HCT116 (cell line): ENCODE results near the gene ANO2. TPM values are rescaled to one million over a fixed set of nuclear protein-coding genes. Genes with fewer than 3 reads are reported as not detected.

ENCODE experiments used
- ATAC-seq: fragments of 200-7000 bp; cut with Tn5 transposase; 2 replicates; pipeline ENCODE4 v1.9.1; 2020; ENCODE audit warnings: mild to moderate bottlenecking, moderate library complexity
- BruUV-seq: library from RNA; stranded (reverse); fragments of 400-500 nt; replicated peaks from 2 replicates; lab custom pipeline; 2021; lab: Mats Ljungman, UMichigan
- CTCF ChIA-PET: fragments of 300-600 bp; sonication (Branson Sonifier 250); formaldehyde crosslinking; loops from one replicate; lab custom pipeline; 2021; ENCODE audit warnings: antibody characterized with exemption; lab: Charles Lee
- POLR2A ChIA-PET: fragments of 300-600, 350-600 bp; sonication (Branson Sonifier 250); formaldehyde crosslinking; loops from one replicate; lab custom pipeline; 2021; ENCODE audit warnings: antibody characterized with exemption; lab: Charles Lee
- RAD21 ChIA-PET, 2 experiments: fragments of 300-600 bp; sonication (Branson Sonifier 250); formaldehyde crosslinking; loops; one replicate each; lab custom pipeline; 2023; ENCODE audit warnings: low total read pairs in 2 of 2; ENCODE audit not compliant: uncharacterized antibody in 2 of 2, unreplicated experiment in 2 of 2, low non-redundant PET in 1 of 2; lab: Charles Lee
- DNase-seq: peaks from one replicate; pipeline ENCODE4 v3.0.0-alpha.2; 2010; ENCODE audit warnings: low read depth, low spot score
- H2AFZ ChIP-seq: fragments of 200-600 bp; shearing (Covaris generic), sonication (generic); 2 replicates; pipeline ENCODE4 v1.6.1; 2017; ENCODE audit warnings: low read depth, mixed run types, mixed read lengths, antibody characterized with exemption, low read length; ENCODE audit not compliant: poor library complexity, severe bottlenecking
- H3K27ac ChIP-seq: 2 replicates; pipeline ENCODE4 v1.5.1; 2012; ENCODE audit warnings: low read depth, low read length
- H3K27me3 ChIP-seq: fragments of 200-600 bp; sonication (generic); 2 replicates; pipeline ENCODE4 v1.6.1; 2016; ENCODE audit warnings: mixed run types, low read length, mixed read lengths; ENCODE audit not compliant: insufficient read depth
- H3K36me3 ChIP-seq, 2 experiments: fragments of 200-500 bp in 1 of 2; fragments of 200-600 bp in 1 of 2; sonication (Bioruptor generic) in 1 of 2; sonication (generic) in 1 of 2; 2 replicates each; pipeline versions ENCODE4 v1.5.1 to v1.6.1; 2014 to 2016; ENCODE audit warnings: low read length in 2 of 2, inconsistent platforms in 1 of 2, mixed read lengths in 1 of 2, mixed run types in 1 of 2; ENCODE audit not compliant: insufficient read depth in 2 of 2, control insufficient read depth in 1 of 2
- H3K4me1 ChIP-seq, 2 experiments: fragments of 200-600 bp in 1 of 2; sonication (generic) in 1 of 2; 2 replicates each; pipeline versions ENCODE4 v1.5.1 to v1.6.1; 2012 to 2017; ENCODE audit warnings: low read length in 2 of 2, inconsistent platforms in 1 of 2, mild to moderate bottlenecking in 1 of 2, mixed read lengths in 1 of 2, mixed run types in 1 of 2, moderate library complexity in 1 of 2; ENCODE audit not compliant: insufficient read depth in 2 of 2, control insufficient read depth in 1 of 2
- H3K4me2 ChIP-seq: fragments of 200-600 bp; sonication (generic); 2 replicates; pipeline ENCODE4 v1.6.1; 2017; ENCODE audit warnings: mixed run types, low read length, mixed read lengths
- H3K4me3 ChIP-seq, 2 experiments: fragments of 200-600 bp in 1 of 2; sonication (generic) in 1 of 2; replicated peaks in 1 of 2; 2 replicates each; pipeline ENCODE4 v1.5.1; 2011 to 2016; ENCODE audit warnings: low read length in 2 of 2, control low read depth in 1 of 2, low read depth in 1 of 2, mild to moderate bottlenecking in 1 of 2, mixed read lengths in 1 of 2, mixed run types in 1 of 2
- H3K79me2 ChIP-seq: fragments of 200-600 bp; sonication (generic); 2 replicates; pipeline ENCODE4 v1.6.1; 2017; ENCODE audit warnings: mild to moderate bottlenecking, mixed run types, low read length, moderate library complexity, mixed read lengths; ENCODE audit not compliant: insufficient read depth
- H3K9ac ChIP-seq: fragments of 200-600 bp; sonication (generic); 2 replicates; pipeline ENCODE4 v1.6.1; 2016; ENCODE audit warnings: low read length, mixed read lengths
- H3K9me2 ChIP-seq: fragments of 200-600 bp; sonication (generic), shearing (Covaris generic); 2 replicates; pipeline ENCODE4 v1.6.1; 2017; ENCODE audit warnings: mixed run types, mild to moderate bottlenecking, moderate library complexity; ENCODE audit not compliant: insufficient read depth
- H3K9me3 ChIP-seq, 2 experiments: fragments of 200-500 bp in 1 of 2; fragments of 200-600 bp in 1 of 2; sonication (Bioruptor generic) in 1 of 2; sonication (generic) in 1 of 2; 2 replicates each; pipeline ENCODE4 v1.6.1; 2014 to 2017; ENCODE audit warnings: low read length in 2 of 2, mixed read lengths in 2 of 2, inconsistent platforms in 1 of 2, low read depth in 1 of 2, mild to moderate bottlenecking in 1 of 2, mixed run types in 1 of 2, moderate library complexity in 1 of 2; ENCODE audit not compliant: control insufficient read depth in 1 of 2, insufficient read depth in 1 of 2
- H4K20me1 ChIP-seq: fragments of 200-600 bp; sonication (generic), shearing (Covaris generic); 2 replicates; pipeline ENCODE4 v1.6.1; 2017; ENCODE audit warnings: mixed run types, mild to moderate bottlenecking, moderate library complexity; ENCODE audit not compliant: insufficient read depth
- ATF3 ChIP-seq: IDR thresholded peaks from 2 replicates; pipeline ENCODE4 v1.6.1; 2012
- CBX3 ChIP-seq: IDR thresholded peaks from 2 replicates; pipeline ENCODE4 v1.6.1; 2012; ENCODE audit warnings: low read depth
- CEBPB ChIP-seq: IDR thresholded peaks from 2 replicates; pipeline ENCODE4 v1.6.1; 2012; ENCODE audit warnings: low read depth
- CTCF ChIP-seq, 3 experiments: fragments of 200-600 bp in 1 of 3; sonication (generic) in 1 of 3; IDR thresholded peaks in 2 of 3; conservative IDR thresholded peaks in 1 of 3; 2 replicates each; pipeline ENCODE4 v1.5.1; 2012 to 2017; ENCODE audit warnings: low read depth in 2 of 3, low read length in 2 of 3, antibody characterized with exemption in 1 of 3, borderline replicate concordance in 1 of 3, control low read depth in 1 of 3, mild to moderate bottlenecking in 1 of 3, mixed read lengths in 1 of 3, mixed run types in 1 of 3, moderate library complexity in 1 of 3; ENCODE audit not compliant: insufficient read depth in 1 of 3
- ELF1 ChIP-seq: IDR thresholded peaks from 2 replicates; pipeline ENCODE4 v1.6.1; 2012; ENCODE audit warnings: low read depth, borderline replicate concordance
- EZH2 ChIP-seq: fragments of 200-600 bp; sonication (generic); IDR thresholded peaks from 2 replicates; pipeline ENCODE4 v1.6.1; 2017; ENCODE audit warnings: antibody characterized with exemption, mixed run types
- EZH2phosphoT487 ChIP-seq: fragments of 200-600 bp; IDR thresholded peaks from 2 replicates; pipeline ENCODE4 v1.6.1; 2018; ENCODE audit warnings: antibody characterized with exemption, borderline replicate concordance
- JUND ChIP-seq: IDR thresholded peaks from 2 replicates; pipeline ENCODE4 v1.6.1; 2012
- MAX ChIP-seq: IDR thresholded peaks from 2 replicates; pipeline ENCODE4 v1.6.1; 2012
- POLR2A ChIP-seq: IDR thresholded peaks from 2 replicates; pipeline ENCODE4 v1.7.0; 2011; ENCODE audit warnings: borderline replicate concordance; ENCODE audit not compliant: insufficient read depth, insufficient read length; ENCODE audit errors: extremely low read depth
- POLR2AphosphoS5 ChIP-seq: IDR thresholded peaks from 2 replicates; pipeline ENCODE4 v1.6.1; 2011; ENCODE audit warnings: mild to moderate bottlenecking, low read depth, low read length, moderate library complexity
- REST ChIP-seq: IDR thresholded peaks from 2 replicates; pipeline ENCODE4 v1.6.1; 2012; ENCODE audit warnings: low read depth
- SIN3A ChIP-seq: IDR thresholded peaks from 2 replicates; pipeline ENCODE4 v1.6.1; 2012; ENCODE audit warnings: low read depth
- SP1 ChIP-seq: IDR thresholded peaks from 2 replicates; pipeline ENCODE4 v1.6.1; 2012; ENCODE audit warnings: low read depth
- YY1 ChIP-seq: IDR thresholded peaks from 2 replicates; pipeline ENCODE4 v1.6.1; 2011; ENCODE audit warnings: low read length, low read depth, moderate library complexity, mild to moderate bottlenecking; ENCODE audit not compliant: insufficient replicate concordance; ENCODE audit errors: extremely low read depth
- ZBTB33 ChIP-seq: IDR thresholded peaks from 2 replicates; pipeline ENCODE4 v1.6.1; 2011; ENCODE audit warnings: mild to moderate bottlenecking, low read length, moderate library complexity; ENCODE audit not compliant: insufficient replicate concordance; ENCODE audit errors: extremely low read depth
- ZFX ChIP-seq: fragments of 450-650 bp; IDR thresholded peaks from 2 replicates; pipeline ENCODE4 v1.6.1; 2017
- ZNF274 ChIP-seq: fragments of 200-500 bp; sonication (Bioruptor generic); IDR thresholded peaks from 2 replicates; pipeline ENCODE4 v1.6.1; 2014; ENCODE audit warnings: mild to moderate bottlenecking, low read depth, low read length, inconsistent platforms
- intact Hi-C: fragments of 100-400 bp; cut with micrococcal nuclease; formaldehyde crosslinking; loops from 2 replicates; pipeline ENCODE4 v1.10.0; 2022
- total RNA-seq: library from RNA; stranded (reverse); gene quantifications from one replicate; pipeline ENCODE4 v1.2.1, GENCODE V29; 2021; ENCODE audit not compliant: unreplicated experiment

ANO2 gene
- total RNA-seq, 1 experiment from 2014 or later, result not detected

- H4K20me1 ChIP-seq, result no peaks in the 10 kb centered on the region
- no peak overlapping the region for H3K4me3 ChIP-seq
- H3K36me3 ChIP-seq, result no peaks in the 10 kb centered on the region
- no peaks in the 10 kb centered on the region for H3K79me2 ChIP-seq
- no peak overlapping the region for H3K4me2 ChIP-seq
- H3K9me2 ChIP-seq, result no peaks in the 10 kb centered on the region
- H3K27ac ChIP-seq, result no peak overlapping the region
- no TSS peak for BruUV-seq
- H3K4me1 ChIP-seq, result no peaks in the 10 kb centered on the region; a peak in 1 of 4 replicates
- DNase-seq, result no peak
- TF ChIP-seq REST, result no peak
- TF ChIP-seq ZNF274, result no peak
- no peak for TF ChIP-seq MAX
- no peak for TF ChIP-seq ELF1
- no peak for TF ChIP-seq SP1
- TF ChIP-seq CBX3, result no peak
- no peak for TF ChIP-seq ZBTB33
- TF ChIP-seq YY1, result no peak
- no peak for TF ChIP-seq ATF3
- TF ChIP-seq JUND, result no peak
- TF ChIP-seq CEBPB, result no peak
- TF ChIP-seq EZH2, result no peak
- no peak for TF ChIP-seq CTCF (IDR thresholded peaks at IDR 0.05 in 2 of 3, conservative IDR thresholded peaks at IDR 0.05 in 1 of 3; ENCODE audit: borderline replicate concordance in 1 of 3, insufficient read depth in 1 of 3, low read depth in 2 of 3, low read length in 2 of 3)
- TF ChIP-seq POLR2AphosphoS5, result no peak
- no peak for TF ChIP-seq EZH2phosphoT487
- TF ChIP-seq ZFX, result no peak
- no peak for TF ChIP-seq POLR2A
- no peak for TF ChIP-seq SIN3A
- TF ChIP-seq, all 23 proteins: peak for 0
- intact Hi-C loops, result loop anchor here (1.0 kb wide), 1 partner anchor 72 kb away; no protein-coding TSS in a partner anchor
- Histone ChIP-seq H2AFZ (no peak overlapping the region), H3K27me3 (no peaks in the 10 kb centered on the region), H3K9me3 (no peaks in the 10 kb centered on the region), H3K9ac (no peak overlapping the region)
- no peak for ATAC-seq
- RAD21 ChIA-PET, result interaction anchor here in 1 of 2 experiments (0.6 kb wide), 1 partner anchor 72 kb away, joined by 4 read pairs; no protein-coding TSS in a partner anchor
- CTCF ChIA-PET, result interaction anchor here (1.0 to 1.8 kb wide), 4 partner anchors 10 to 73 kb away, joined by 4 to 10 read pairs (median 6); no protein-coding TSS in a partner anchor
- POLR2A ChIA-PET, result no interaction called here
Observed at GRCh38 chr12:5966486-5967095, 21.5 kb upstream of the ANO2 start.
